HepG2 (cell line): ENCODE measurements around the gene CD300A. TPM values are rescaled to one million over a fixed set of nuclear protein-coding genes. Genes with fewer than 3 reads are reported as not detected.

Source experiments
- EP300 ChIP-seq, 3 experiments: sonication (generic) in 1 of 3; formaldehyde crosslinking in 1 of 3; IDR thresholded peaks; 2 replicates each; pipeline versions ENCODE4 v1.5.1 to v1.6.1; 2011 to 2020; ENCODE audit warnings: low read depth in 2 of 3, low read length in 2 of 3, borderline replicate concordance in 1 of 3, improper control_type of control experiment in 1 of 3, mild to moderate bottlenecking in 1 of 3, missing genetic modification reagents in 1 of 3, moderate library complexity in 1 of 3
- ERF ChIP-seq: IDR thresholded peaks from 2 replicates; pipeline ENCODE4 v1.6.1; 2018; ENCODE audit warnings: missing biosample characterization, missing genetic modification reagents
- GATAD1 ChIP-seq: IDR thresholded peaks from 2 replicates; pipeline ENCODE4 v1.6.1; 2016; ENCODE audit warnings: missing genetic modification reagents, missing compliant biosample characterization
- GATAD2A ChIP-seq: IDR thresholded peaks from 2 replicates; pipeline ENCODE4 v1.6.1; 2016
- KLF12 ChIP-seq: sonication (generic); formaldehyde crosslinking; IDR thresholded peaks from 2 replicates; pipeline ENCODE4 v1.4.0; 2020; ENCODE audit warnings: missing genetic modification reagents, borderline replicate concordance
- NR1H2 ChIP-seq: sonication (generic); formaldehyde crosslinking; IDR thresholded peaks from 2 replicates; pipeline ENCODE4 v1.8.1; 2022; ENCODE audit warnings: low read depth, missing genetic modification reagents, borderline replicate concordance
- PHF21A ChIP-seq: sonication (generic); formaldehyde crosslinking; IDR thresholded peaks from 2 replicates; pipeline ENCODE4 v1.5.0; 2020; ENCODE audit warnings: mild to moderate bottlenecking, missing genetic modification reagents
- POLR2G ChIP-seq: fragments of 200-400 bp; formaldehyde crosslinking; IDR thresholded peaks from 2 replicates; pipeline ENCODE4 v1.6.1; 2018; ENCODE audit warnings: mild to moderate bottlenecking, low read depth, low read length, moderate library complexity
- RBM39 ChIP-seq: fragments of 200-400 bp; formaldehyde crosslinking; IDR thresholded peaks from one replicate; pipeline ENCODE4 v1.6.1; 2018; ENCODE audit warnings: antibody characterized with exemption, mild to moderate bottlenecking, low read depth, low read length; ENCODE audit not compliant: poor library complexity, severe bottlenecking
- THAP8 ChIP-seq: sonication (generic); formaldehyde crosslinking; IDR thresholded peaks from 2 replicates; pipeline ENCODE4 v1.5.1; 2020; ENCODE audit warnings: missing genetic modification reagents, mild to moderate bottlenecking, borderline replicate concordance
- ZBTB42 ChIP-seq: sonication (generic); formaldehyde crosslinking; IDR thresholded peaks from 2 replicates; pipeline ENCODE4 v1.5.0; 2020; ENCODE audit warnings: mild to moderate bottlenecking, missing genetic modification reagents
- ZEB1 ChIP-seq: IDR thresholded peaks from 2 replicates; pipeline ENCODE4 v1.6.1; 2012; ENCODE audit warnings: mild to moderate bottlenecking, low read depth, inconsistent platforms; ENCODE audit not compliant: insufficient replicate concordance
- ZNF292 ChIP-seq: sonication (generic); formaldehyde crosslinking; IDR thresholded peaks from 2 replicates; pipeline ENCODE4 v1.8.1; 2022; ENCODE audit warnings: mild to moderate bottlenecking, low read depth, missing genetic modification reagents, borderline replicate concordance
- ZNF609 ChIP-seq: sonication (generic); formaldehyde crosslinking; IDR thresholded peaks from 2 replicates; pipeline ENCODE4 v1.4.0; 2020; ENCODE audit warnings: mild to moderate bottlenecking, missing genetic modification reagents, borderline replicate concordance
- ZSCAN21 ChIP-seq: sonication (generic); formaldehyde crosslinking; IDR thresholded peaks from 2 replicates; pipeline ENCODE4 v1.8.0; 2022; ENCODE audit warnings: mild to moderate bottlenecking, missing genetic modification reagents, moderate library complexity, borderline replicate concordance
- ZSCAN30 ChIP-seq: sonication (generic); formaldehyde crosslinking; IDR thresholded peaks from 2 replicates; pipeline ENCODE4 v1.5.0; 2020; ENCODE audit warnings: mild to moderate bottlenecking, missing genetic modification reagents
- polyA plus RNA-seq, 8 experiments: library from polyadenylated mRNA; depleted of rRNA in 3 of 8; stranded (reverse) in 7 of 8; unstranded in 1 of 8; fragments of >200 nt; fragmentation: Illumina TruSeq in 4 of 8; extraction: Trizol in 4 of 8; gene quantifications; 2 replicates each; pipeline versions ENCODE4 v1.2.1 to v1.2.3, GENCODE V29; 2011 to 2016; ENCODE audit warnings: low read depth in 4 of 8, missing spikeins in 1 of 8, mixed read lengths in 1 of 8; ENCODE audit not compliant: insufficient read depth in 1 of 8
- total RNA-seq, 5 experiments: library from RNA; depleted of rRNA; stranded (reverse); fragments of >200 nt; fragmentation: Illumina TruSeq; extraction: Trizol; gene quantifications; 2 replicates each; pipeline ENCODE4 v1.2.3, GENCODE V29; 2016; ENCODE audit warnings: low read depth in 1 of 5
- TF ChIP-seq, protein P1 (sequence below), 2 experiments: sonication (generic) in 1 of 2; formaldehyde crosslinking in 1 of 2; IDR thresholded peaks; 2 replicates each; pipeline versions ENCODE4 v1.4.0 to v1.6.1; 2018 to 2020; ENCODE audit warnings: missing genetic modification reagents in 2 of 2, borderline replicate concordance in 1 of 2, low read depth in 1 of 2, mild to moderate bottlenecking in 1 of 2, missing biosample characterization in 1 of 2
- TF ChIP-seq, protein P2 (sequence below): sonication (generic); formaldehyde crosslinking; IDR thresholded peaks from 2 replicates; pipeline ENCODE4 v1.4.0; 2020; ENCODE audit warnings: missing genetic modification reagents, low read depth, mild to moderate bottlenecking, borderline replicate concordance

CD300A gene
- total and polyA plus RNA-seq, 2 of the 13 experiments (the other 11 are each of a cell fraction or from before 2014, with no cell fraction given): not detected

DNA sequence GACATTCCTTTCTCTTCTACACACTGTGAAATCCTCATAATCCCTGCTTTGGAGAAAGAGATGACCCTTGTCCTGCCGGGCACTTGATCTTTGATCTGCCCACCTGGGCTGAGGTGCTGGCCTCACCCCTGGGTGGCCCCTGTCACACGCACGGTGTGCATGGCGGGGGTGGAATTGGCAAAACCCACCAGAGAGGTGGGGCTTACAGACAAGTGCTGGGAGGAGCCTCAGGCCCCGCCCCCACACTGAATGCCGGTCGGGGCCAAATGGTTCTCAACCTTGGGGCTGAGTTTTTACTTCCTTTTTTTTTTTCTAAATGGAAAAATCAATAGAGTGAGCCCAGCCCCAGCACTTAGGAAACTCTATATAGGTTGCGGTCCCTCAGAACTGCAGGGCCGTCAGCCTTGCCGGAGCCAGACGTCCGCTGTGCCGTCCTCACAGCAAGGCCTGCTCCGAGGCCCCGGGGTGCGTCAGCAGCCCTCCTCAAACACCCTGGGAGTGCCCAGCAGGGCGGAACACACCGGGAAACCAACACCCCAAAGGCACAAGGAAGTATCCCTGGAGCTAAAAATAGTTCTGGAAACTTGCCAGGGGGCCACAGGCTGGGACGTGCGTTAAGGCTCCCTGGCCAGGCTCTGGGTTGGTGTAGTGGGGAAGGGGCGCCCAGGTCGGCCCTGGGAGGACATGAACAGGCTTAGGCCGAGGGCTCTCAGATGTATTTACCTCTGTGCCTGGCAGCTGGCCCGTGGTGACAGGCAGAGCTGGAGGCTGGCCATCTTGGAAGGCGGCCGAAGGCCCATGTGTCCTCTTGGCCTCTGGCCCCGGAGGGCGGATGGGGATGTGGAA lies 23.5 kb upstream of the CD300A start (continued):
- TF ChIP-seq, protein P1, sequence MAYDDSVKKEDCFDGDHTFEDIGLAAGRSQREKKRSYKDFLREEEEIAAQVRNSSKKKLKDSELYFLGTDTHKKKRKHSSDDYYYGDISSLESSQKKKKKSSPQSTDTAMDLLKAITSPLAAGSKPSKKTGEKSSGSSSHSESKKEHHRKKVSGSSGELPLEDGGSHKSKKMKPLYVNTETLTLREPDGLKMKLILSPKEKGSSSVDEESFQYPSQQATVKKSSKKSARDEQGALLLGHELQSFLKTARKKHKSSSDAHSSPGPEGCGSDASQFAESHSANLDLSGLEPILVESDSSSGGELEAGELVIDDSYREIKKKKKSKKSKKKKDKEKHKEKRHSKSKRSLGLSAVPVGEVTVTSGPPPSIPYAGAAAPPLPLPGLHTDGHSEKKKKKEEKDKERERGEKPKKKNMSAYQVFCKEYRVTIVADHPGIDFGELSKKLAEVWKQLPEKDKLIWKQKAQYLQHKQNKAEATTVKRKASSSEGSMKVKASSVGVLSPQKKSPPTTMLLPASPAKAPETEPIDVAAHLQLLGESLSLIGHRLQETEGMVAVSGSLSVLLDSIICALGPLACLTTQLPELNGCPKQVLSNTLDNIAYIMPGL (CRISPR knock-in tag; IDR thresholded peaks at IDR 0.05; ENCODE audit: borderline replicate concordance in 1 of 2, low read depth in 1 of 2): peak; percentile 77 to 85
- TF ChIP-seq POLR2G: peak; percentile 84
- no peak for TF ChIP-seq ZSCAN30
- TF ChIP-seq ZNF292 (CRISPR knock-in tag): peak; percentile 76; the same call in 1 of the 2 replicates
- TF ChIP-seq THAP8 (CRISPR knock-in tag): no peak
- 0 out of 2 replicates have a peak, but pooled peaks have one; percentile 27 for TF ChIP-seq ZSCAN21 (CRISPR knock-in tag)
- TF ChIP-seq NR1H2 (CRISPR knock-in tag): no peak; the same call in 1 of the 2 replicates
- TF ChIP-seq KLF12 (CRISPR knock-in tag): peak; percentile 43; the same call in 1 of the 2 replicates
- TF ChIP-seq, protein P2, sequence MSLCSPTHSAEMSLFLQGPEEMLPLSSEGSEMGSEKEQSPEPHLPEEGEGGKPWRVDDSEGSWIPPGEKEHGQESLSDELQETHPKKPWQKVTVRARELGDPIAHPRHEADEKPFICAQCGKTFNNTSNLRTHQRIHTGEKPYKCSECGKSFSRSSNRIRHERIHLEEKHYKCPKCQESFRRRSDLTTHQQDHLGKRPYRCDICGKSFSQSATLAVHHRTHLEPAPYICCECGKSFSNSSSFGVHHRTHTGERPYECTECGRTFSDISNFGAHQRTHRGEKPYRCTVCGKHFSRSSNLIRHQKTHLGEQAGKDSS (CRISPR knock-in tag): peak; percentile 90
- TF ChIP-seq ZBTB42 (CRISPR knock-in tag): no peak
- peak; percentile 69; the same call in 1 of the 2 replicates for TF ChIP-seq GATAD1
- peak; percentile 90 to 93 for TF ChIP-seq EP300 (IDR thresholded peaks at IDR 0.05; ENCODE audit: low read depth in 2 of 2, low read length in 2 of 2)
- TF ChIP-seq EP300 (CRISPR knock-in tag; IDR thresholded peaks at IDR 0.05; ENCODE audit: borderline replicate concordance): peak; percentile 90
- peak; percentile 99 for TF ChIP-seq GATAD2A (CRISPR knock-in tag)
- TF ChIP-seq ZEB1: peak; percentile 99
- peak; percentile 89 for TF ChIP-seq ERF (CRISPR knock-in tag)
- no peak for TF ChIP-seq RBM39
- peak; percentile 92 for TF ChIP-seq ZNF609 (CRISPR knock-in tag)
- peak; percentile 98 for TF ChIP-seq PHF21A
